IMR-90 (cell line): Measurements from ENCODE around the gene F13A1. TPM values are rescaled to one million over a fixed set of nuclear protein-coding genes. Genes with fewer than 3 reads are reported as not detected.

Experiments used
- ATAC-seq: fragments of 200-7000 bp; cut with Tn5 transposase; 2 replicates; pipeline ENCODE4 v1.9.1; 2020; ENCODE audit warnings: low read depth, mild to moderate bottlenecking, moderate library complexity
- BruUV-seq: library from RNA; stranded (reverse); fragments of 400-500 nt; replicated peaks from 2 replicates; lab custom pipeline; 2021; lab: Mats Ljungman, UMichigan
- CTCF ChIA-PET: fragments of 300-600 bp; formaldehyde crosslinking; extraction: SDS; loops from one replicate; lab custom pipeline; 2021; ENCODE audit warnings: antibody characterized with exemption; lab: Yijun Ruan, JAX
- POLR2A ChIA-PET: fragments of 300-600 bp; sonication (Branson Sonifier 250); formaldehyde crosslinking; loops from one replicate; lab custom pipeline; 2022; ENCODE audit warnings: antibody characterized with exemption; ENCODE audit not compliant: unreplicated experiment; lab: Charles Lee
- DNase-seq: peaks from one replicate; pipeline ENCODE4 v3.0.0; 2013
- H2AFZ ChIP-seq: replicated peaks from 2 replicates; pipeline ENCODE3; 2013; ENCODE audit warnings: low read length, mild to moderate bottlenecking; ENCODE audit not compliant: poor library complexity
- H2AK5ac ChIP-seq: 2 replicates; pipeline ENCODE4 v1.6.1; 2013; ENCODE audit warnings: low read depth, low read length, inconsistent platforms
- H2AK9ac ChIP-seq: replicated peaks from 2 replicates; pipeline ENCODE3; 2013; ENCODE audit warnings: mild to moderate bottlenecking, low read depth, low read length, moderate library complexity; ENCODE audit not compliant: poor library complexity
- H2BK120ac ChIP-seq: 2 replicates; pipeline ENCODE4 v1.6.1; 2013; ENCODE audit warnings: low read depth, low read length, inconsistent platforms
- H2BK15ac ChIP-seq: 3 replicates; pipeline ENCODE4 v1.6.1; 2013; ENCODE audit warnings: low read depth, low read length, inconsistent platforms
- H2BK20ac ChIP-seq: 2 replicates; pipeline ENCODE4 v1.6.1; 2013; ENCODE audit warnings: low read depth, mild to moderate bottlenecking, inconsistent platforms, low read length, moderate library complexity
- H2BK5ac ChIP-seq: 2 replicates; pipeline ENCODE4 v1.6.1; 2013; ENCODE audit warnings: mild to moderate bottlenecking, low read depth, low read length, inconsistent platforms; ENCODE audit not compliant: poor library complexity, severe bottlenecking
- H3K14ac ChIP-seq: replicated peaks from 2 replicates; pipeline ENCODE4 v1.6.1; 2013; ENCODE audit warnings: low read depth, low read length, inconsistent platforms
- H3K18ac ChIP-seq: 2 replicates; pipeline ENCODE4 v1.6.1; 2013; ENCODE audit warnings: low read depth, low read length, control low read depth
- H3K23ac ChIP-seq: 2 replicates; pipeline ENCODE4 v1.6.1; 2013; ENCODE audit warnings: low read depth, low read length, inconsistent platforms
- H3K27ac ChIP-seq: 2 replicates; pipeline ENCODE4 v1.5.1; 2013; ENCODE audit warnings: mild to moderate bottlenecking, control low read depth, low read length; ENCODE audit not compliant: insufficient read depth
- H3K27me3 ChIP-seq: 2 replicates; pipeline ENCODE4 v1.6.1; 2013; ENCODE audit warnings: low read length; ENCODE audit not compliant: control insufficient read depth, insufficient read depth
- H3K36me3 ChIP-seq: 2 replicates; pipeline ENCODE4 v1.6.1; 2013; ENCODE audit warnings: low read length, mixed read lengths; ENCODE audit not compliant: control insufficient read depth, insufficient read depth
- H3K4ac ChIP-seq: 2 replicates; pipeline ENCODE4 v1.6.1; 2013; ENCODE audit warnings: low read depth, low read length, inconsistent platforms
- H3K4me1 ChIP-seq: 2 replicates; pipeline ENCODE4 v1.6.1; 2013; ENCODE audit warnings: low read length, mixed read lengths; ENCODE audit not compliant: control insufficient read depth, insufficient read depth
- H3K4me2 ChIP-seq: 2 replicates; pipeline ENCODE4 v1.6.1; 2013; ENCODE audit warnings: low read depth, mild to moderate bottlenecking, control low read depth, low read length, moderate library complexity
- H3K4me3 ChIP-seq: 2 replicates; pipeline ENCODE4 v1.5.1; 2013; ENCODE audit warnings: low read depth, mild to moderate bottlenecking, control low read depth, low read length, moderate library complexity; ENCODE audit not compliant: insufficient read depth
- H3K56ac ChIP-seq: 2 replicates; pipeline ENCODE4 v1.6.1; 2013; ENCODE audit warnings: low read length, inconsistent platforms; ENCODE audit not compliant: insufficient read depth; ENCODE audit errors: extremely low read depth
- H3K79me1 ChIP-seq, 2 experiments: 2 replicates each; pipeline ENCODE4 v1.6.1; 2013; ENCODE audit warnings: low read length in 2 of 2, inconsistent platforms in 1 of 2, low read depth in 1 of 2
- H3K9ac ChIP-seq: 2 replicates; pipeline ENCODE4 v1.6.1; 2013; ENCODE audit warnings: low read depth, low read length, control low read depth
- H3K9me1 ChIP-seq: 2 replicates; pipeline ENCODE4 v1.6.1; 2013; ENCODE audit warnings: low read length, inconsistent platforms; ENCODE audit not compliant: insufficient read depth
- H3K9me3 ChIP-seq: 2 replicates; pipeline ENCODE4 v1.6.1; 2013; ENCODE audit warnings: low read length; ENCODE audit not compliant: control insufficient read depth, insufficient read depth
- H4K20me1 ChIP-seq: 2 replicates; pipeline ENCODE4 v1.6.1; 2013; ENCODE audit warnings: low read length, inconsistent platforms; ENCODE audit not compliant: insufficient read depth
- H4K5ac ChIP-seq: 2 replicates; pipeline ENCODE4 v1.6.1; 2013; ENCODE audit warnings: mild to moderate bottlenecking, low read depth, low read length, control low read depth
- H4K8ac ChIP-seq, 2 experiments: 2 replicates each; pipeline ENCODE4 v1.6.1; 2013; ENCODE audit warnings: low read depth in 2 of 2, low read length in 2 of 2, control low read depth in 1 of 2, inconsistent platforms in 1 of 2
- H4K91ac ChIP-seq: 2 replicates; pipeline ENCODE4 v1.6.1; 2013; ENCODE audit warnings: low read depth, low read length, inconsistent platforms; ENCODE audit not compliant: insufficient read depth
- FOS ChIP-seq: fragments of 150-350 bp; IDR thresholded peaks from 2 replicates; pipeline ENCODE4 v1.6.1; 2016; ENCODE audit warnings: low read depth, low read length
- MAFK ChIP-seq: IDR thresholded peaks from 2 replicates; pipeline ENCODE4 v1.6.1; 2012; ENCODE audit warnings: low read depth, low read length, improper control_type of control experiment
- POLR2A ChIP-seq: IDR thresholded peaks from 2 replicates; pipeline ENCODE4 v1.6.1; 2012; ENCODE audit warnings: mild to moderate bottlenecking, low read depth, low read length
- SMC3 ChIP-seq: fragments of 150-350 bp; IDR thresholded peaks from 2 replicates; pipeline ENCODE4 v1.6.1; 2016; ENCODE audit warnings: low read depth, mild to moderate bottlenecking, antibody characterized with exemption, low read length, moderate library complexity
- USF2 ChIP-seq: fragments of 150-350 bp; IDR thresholded peaks from 2 replicates; pipeline ENCODE4 v1.6.1; 2017; ENCODE audit warnings: mild to moderate bottlenecking, antibody characterized with exemption, low read length, low read depth
- WGBS, 2 experiments: methylation state at CpG; one replicate each; pipeline versions ENCODE4 v1.1.5 to v1.1.7; 2013; ENCODE audit warnings: missing lambda C conversion rate in 2 of 2; ENCODE audit not compliant: insufficient read length in 1 of 2; ENCODE audit errors: extremely low coverage in 2 of 2; 5-methylcytosine and 5-hydroxymethylcytosine counted together
- dilution Hi-C: fragments of 300-500 bp; cut with HindIII; formaldehyde crosslinking; loops from one replicate; pipeline ENCODE4 v1.14.3; 2018; ENCODE audit warnings: low sequenced_read_pairs; ENCODE audit not compliant: unreplicated experiment
- in situ Hi-C: fragments of 300-500 bp; cut with MboI; formaldehyde crosslinking; loops from 3 replicates; pipeline ENCODE4 v1.14.3; 2019; ENCODE audit warnings: low sequenced_read_pairs, inconsistent platforms, mixed read lengths
- intact Hi-C: fragments of 100-400 bp; cut with micrococcal nuclease; formaldehyde crosslinking; loops from 2 replicates; pipeline ENCODE4 v1.10.0; 2022
- polyA plus RNA-seq, 3 experiments: library from polyadenylated mRNA; depleted of rRNA; stranded (reverse); fragments of >200 nt; gene quantifications; 2 replicates each; pipeline ENCODE4 v1.2.3, GENCODE V29; 2012; ENCODE audit warnings: low replicate concordance in 1 of 3
- total RNA-seq: library from RNA; depleted of rRNA; stranded (reverse); fragments of >200 nt; gene quantifications from 2 replicates; pipeline ENCODE4 v1.2.3, GENCODE V29; 2012

F13A1 gene
- total and polyA plus RNA-seq, 2 of the 4 experiments (the other 2 are of a cell fraction): not detected

GRCh38 chr6:6366803-6367202 is 46.3 kb upstream of the F13A1 start:
- no peak overlapping the region for H3K4me3 ChIP-seq
- H3K4me2 ChIP-seq: no peak overlapping the region
- H2BK20ac ChIP-seq: no peak overlapping the region
- no peak overlapping the region for H2AFZ ChIP-seq
- H4K5ac ChIP-seq: no peak overlapping the region
- no peak overlapping the region for H2BK5ac ChIP-seq
- ChIA-PET POLR2A (no interaction called here), CTCF (no interaction called here)
- no peak overlapping the region for H3K27ac ChIP-seq
- no peaks in the 10 kb centered on the region for H4K20me1 ChIP-seq
- dilution Hi-C loops: no loop called here
- H3K4me1 ChIP-seq: no peaks in the 10 kb centered on the region
- H3K9me1 ChIP-seq: no peaks in the 10 kb centered on the region
- in situ Hi-C loops: no loop called here
- no peak overlapping the region for H3K18ac ChIP-seq
- H3K56ac ChIP-seq: no peak overlapping the region
- no peak overlapping the region for H2BK120ac ChIP-seq
- H4K91ac ChIP-seq: no peak overlapping the region
- H3K9ac ChIP-seq: no peak overlapping the region
- no peaks in the 10 kb centered on the region for H3K27me3 ChIP-seq
- BruUV-seq: no TSS peak
- no peak overlapping the region for H2BK15ac ChIP-seq
- H2AK9ac ChIP-seq: no peak overlapping the region
- no peak overlapping the region for H2AK5ac ChIP-seq
- H3K9me3 ChIP-seq: peaks cover 27% of the 10 kb centered on the region
- WGBS, 2 experiments: 71% methylated on average over 5 of the region's 8 CpGs; no CpG with 5 or more reads in 1 of the 2 experiments
- H3K4ac ChIP-seq: no peak overlapping the region
- H3K14ac ChIP-seq: no peak overlapping the region
- H3K23ac ChIP-seq: no peak overlapping the region
- ATAC-seq (no peak), DNase-seq (no peak)
- TF ChIP-seq FOS (no peak), USF2 (no peak), SMC3 (no peak), POLR2A (no peak), MAFK (no peak)
- intact Hi-C loops: no loop called here
- H4K8ac ChIP-seq: no peak overlapping the region
- no peaks in the 10 kb centered on the region for H3K79me1 ChIP-seq
- no peaks in the 10 kb centered on the region for H3K36me3 ChIP-seq
